Osteoblast (primary cell): ENCODE data around the gene IGSF9B. TPM values are rescaled to one million over a fixed set of nuclear protein-coding genes. Genes with fewer than 3 reads are reported as not detected.

Experiments used
- DNase-seq: peaks from one replicate; pipeline ENCODE4 v3.0.0; 2011; ENCODE audit warnings: low spot score, mixed read lengths; ENCODE audit not compliant: insufficient read length; ENCODE audit errors: missing footprints
- H2AFZ ChIP-seq: 2 replicates; pipeline ENCODE4 v1.6.0; 2011; ENCODE audit warnings: mild to moderate bottlenecking, low read length
- H3K27ac ChIP-seq: 2 replicates; pipeline ENCODE4 v1.5.1; 2011; ENCODE audit warnings: mild to moderate bottlenecking, low read depth, low read length, moderate library complexity
- H3K27me3 ChIP-seq: 2 replicates; pipeline ENCODE4 v1.6.0; 2012; ENCODE audit warnings: mild to moderate bottlenecking, control low read depth, inconsistent platforms, low read length, moderate library complexity; ENCODE audit not compliant: insufficient read depth
- H3K36me3 ChIP-seq: 2 replicates; pipeline ENCODE4 v1.5.1; 2011; ENCODE audit warnings: mild to moderate bottlenecking, low read length, control low read depth, moderate library complexity; ENCODE audit not compliant: insufficient read depth
- H3K4me1 ChIP-seq: 2 replicates; pipeline ENCODE4 v1.5.1; 2011; ENCODE audit warnings: mild to moderate bottlenecking, low read length, control low read depth, moderate library complexity; ENCODE audit not compliant: insufficient read depth
- H3K4me2 ChIP-seq: 2 replicates; pipeline ENCODE4 v1.6.0; 2011; ENCODE audit warnings: mild to moderate bottlenecking, low read length; ENCODE audit not compliant: insufficient read depth
- H3K4me3 ChIP-seq: fragments of 200-600 bp; sonication (generic); 3 replicates; pipeline ENCODE4 v1.5.1; 2012; ENCODE audit warnings: mild to moderate bottlenecking, low read length, inconsistent platforms; ENCODE audit not compliant: insufficient read depth
- H3K79me2 ChIP-seq: 2 replicates; pipeline ENCODE4 v1.6.0; 2012; ENCODE audit warnings: mild to moderate bottlenecking, low read length, control low read depth, inconsistent platforms; ENCODE audit not compliant: insufficient read depth
- H3K9me3 ChIP-seq: 2 replicates; pipeline ENCODE4 v1.5.1; 2011; ENCODE audit warnings: low read depth, low read length, control low read depth
- H4K20me1 ChIP-seq: 2 replicates; pipeline ENCODE4 v1.6.0; 2012; ENCODE audit warnings: mild to moderate bottlenecking, low read length, control low read depth; ENCODE audit not compliant: insufficient read depth
- total RNA-seq: library from RNA; depleted of rRNA; stranded (reverse); fragments of >200 nt; gene quantifications from 2 replicates; pipeline ENCODE4 v1.2.3, GENCODE V29; 2012
- TF ChIP-seq, protein P1 (sequence below): IDR thresholded peaks from 2 replicates; pipeline ENCODE4 v1.5.1; 2011; ENCODE audit warnings: mild to moderate bottlenecking, low read depth, low read length, moderate library complexity; ENCODE audit errors: extremely low read depth

IGSF9B gene
- total RNA-seq, 1 donor, result 0.36 TPM

DNA sequence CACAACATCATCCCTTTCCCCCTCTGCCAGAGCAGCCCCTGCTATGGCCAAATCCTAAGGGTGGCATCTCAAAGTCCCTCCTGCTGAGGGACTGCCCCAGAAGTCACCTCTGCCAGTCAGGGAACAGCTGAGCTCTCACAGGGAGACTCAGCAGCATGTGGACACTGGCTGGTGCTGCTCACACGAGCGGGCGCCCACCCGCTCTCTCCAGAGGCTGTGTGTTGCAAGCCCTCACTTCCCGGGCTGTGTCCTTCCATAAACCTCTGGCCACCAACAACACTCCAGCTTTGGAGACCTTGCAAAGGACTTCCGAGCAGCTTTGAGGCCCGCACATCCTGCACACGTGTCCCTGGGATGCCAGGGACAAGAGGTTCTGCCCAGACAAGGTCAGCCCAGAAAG is 2.8 kb downstream of the IGSF9B start:
- no peak overlapping the region for H3K4me2 ChIP-seq
- H2AFZ ChIP-seq, result no peak overlapping the region
- no peaks in the 10 kb centered on the region for H3K36me3 ChIP-seq
- H3K27ac ChIP-seq, result no peak overlapping the region
- H4K20me1 ChIP-seq, result no peaks in the 10 kb centered on the region
- H3K27me3 ChIP-seq, result peaks cover 64% of the 10 kb centered on the region
- no peaks in the 10 kb centered on the region for H3K4me1 ChIP-seq
- DNase-seq, result no peak
- TF ChIP-seq, protein P1, sequence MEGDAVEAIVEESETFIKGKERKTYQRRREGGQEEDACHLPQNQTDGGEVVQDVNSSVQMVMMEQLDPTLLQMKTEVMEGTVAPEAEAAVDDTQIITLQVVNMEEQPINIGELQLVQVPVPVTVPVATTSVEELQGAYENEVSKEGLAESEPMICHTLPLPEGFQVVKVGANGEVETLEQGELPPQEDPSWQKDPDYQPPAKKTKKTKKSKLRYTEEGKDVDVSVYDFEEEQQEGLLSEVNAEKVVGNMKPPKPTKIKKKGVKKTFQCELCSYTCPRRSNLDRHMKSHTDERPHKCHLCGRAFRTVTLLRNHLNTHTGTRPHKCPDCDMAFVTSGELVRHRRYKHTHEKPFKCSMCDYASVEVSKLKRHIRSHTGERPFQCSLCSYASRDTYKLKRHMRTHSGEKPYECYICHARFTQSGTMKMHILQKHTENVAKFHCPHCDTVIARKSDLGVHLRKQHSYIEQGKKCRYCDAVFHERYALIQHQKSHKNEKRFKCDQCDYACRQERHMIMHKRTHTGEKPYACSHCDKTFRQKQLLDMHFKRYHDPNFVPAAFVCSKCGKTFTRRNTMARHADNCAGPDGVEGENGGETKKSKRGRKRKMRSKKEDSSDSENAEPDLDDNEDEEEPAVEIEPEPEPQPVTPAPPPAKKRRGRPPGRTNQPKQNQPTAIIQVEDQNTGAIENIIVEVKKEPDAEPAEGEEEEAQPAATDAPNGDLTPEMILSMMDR, result no peak
- no peaks in the 10 kb centered on the region for H3K79me2 ChIP-seq
- H3K4me3 ChIP-seq, result no peak overlapping the region
- no peaks in the 10 kb centered on the region for H3K9me3 ChIP-seq

DNA sequence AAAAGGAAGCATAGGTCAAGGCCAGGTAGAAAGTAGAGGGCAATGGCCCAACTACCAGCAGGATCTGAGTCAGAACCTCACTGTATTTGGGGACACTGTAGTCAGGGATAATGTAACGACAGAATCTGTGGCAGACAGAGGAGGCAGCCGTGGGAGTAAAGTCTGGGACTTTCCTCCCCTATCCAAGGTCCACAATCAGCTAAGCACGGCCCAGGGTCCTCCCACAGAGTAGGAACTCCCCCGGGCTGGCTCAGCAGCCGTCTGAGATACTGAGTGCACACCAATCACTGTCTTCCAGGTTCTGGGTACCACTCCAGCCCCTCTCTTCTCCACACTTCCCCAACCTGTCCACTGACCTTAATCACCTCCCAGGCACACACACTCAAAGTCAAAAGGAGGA is 3.2 kb downstream of the IGSF9B start:
- H2AFZ ChIP-seq, result no peak overlapping the region
- no peaks in the 10 kb centered on the region for H3K9me3 ChIP-seq
- H3K4me2 ChIP-seq, result no peak overlapping the region
- no peaks in the 10 kb centered on the region for H3K36me3 ChIP-seq
- H3K4me3 ChIP-seq, result no peak overlapping the region
- no peaks in the 10 kb centered on the region for H3K79me2 ChIP-seq
- TF ChIP-seq, protein P1, result no peak
- H3K27ac ChIP-seq, result no peak overlapping the region
- no peak for DNase-seq
- H3K4me1 ChIP-seq, result no peaks in the 10 kb centered on the region
- H4K20me1 ChIP-seq, result no peaks in the 10 kb centered on the region
- peaks cover 60% of the 10 kb centered on the region for H3K27me3 ChIP-seq

DNA sequence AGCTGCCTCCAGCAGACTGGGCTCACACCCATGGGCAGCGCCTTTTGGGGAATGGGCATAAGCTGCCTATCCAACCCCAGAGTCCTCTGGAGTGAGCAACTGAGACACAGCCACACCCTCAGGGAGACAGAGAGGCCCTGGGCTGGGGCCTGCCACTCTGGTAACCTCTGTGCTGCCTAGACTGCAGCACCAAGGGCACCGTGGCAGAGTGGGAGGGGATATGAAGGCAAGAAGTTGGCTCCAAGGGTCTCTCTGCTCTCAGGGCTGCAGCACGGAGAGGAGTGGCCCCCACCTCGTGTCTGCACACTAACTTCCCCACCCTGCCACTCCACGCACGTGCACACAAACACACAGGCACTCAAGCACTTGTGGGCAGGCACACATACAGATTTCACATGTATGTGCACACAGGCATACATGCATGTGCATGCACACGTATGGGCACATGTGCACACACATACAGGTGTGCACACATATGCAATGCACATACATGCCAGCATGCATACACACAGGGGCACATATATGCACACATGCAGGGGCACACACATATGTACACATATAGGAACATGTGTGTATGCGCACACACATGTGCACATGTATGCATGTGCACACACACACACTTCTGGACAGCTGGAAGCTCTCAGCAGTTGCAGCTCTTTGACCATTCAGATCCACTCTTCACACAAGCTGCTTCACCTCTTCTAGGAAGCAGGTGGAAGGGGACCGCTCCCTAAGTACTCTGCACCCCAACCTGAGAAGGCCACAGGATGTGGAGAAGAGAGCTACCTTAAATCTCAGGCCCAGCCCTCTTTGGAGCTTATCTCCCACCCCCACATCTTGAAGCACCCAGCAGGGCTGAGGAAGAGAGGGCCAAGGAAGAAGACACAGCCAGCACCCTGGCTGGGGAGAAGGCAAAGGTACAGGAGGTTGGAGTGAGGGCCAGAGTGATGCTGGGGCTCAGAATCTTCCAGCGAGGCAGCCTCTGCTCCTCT is 4.3 kb downstream of the IGSF9B start:
- Histone ChIP-seq H3K27me3 (peaks cover 49% of the 10 kb centered on the region), H4K20me1 (no peaks in the 10 kb centered on the region), H2AFZ (no peak overlapping the region), H3K9me3 (no peaks in the 10 kb centered on the region), H3K4me1 (no peaks in the 10 kb centered on the region), H3K4me2 (no peak overlapping the region), H3K4me3 (no peak overlapping the region), H3K36me3 (no peaks in the 10 kb centered on the region), H3K27ac (no peak overlapping the region), H3K79me2 (no peaks in the 10 kb centered on the region)
- TF ChIP-seq, protein P1, result no peak
- DNase-seq, result no peak

DNA sequence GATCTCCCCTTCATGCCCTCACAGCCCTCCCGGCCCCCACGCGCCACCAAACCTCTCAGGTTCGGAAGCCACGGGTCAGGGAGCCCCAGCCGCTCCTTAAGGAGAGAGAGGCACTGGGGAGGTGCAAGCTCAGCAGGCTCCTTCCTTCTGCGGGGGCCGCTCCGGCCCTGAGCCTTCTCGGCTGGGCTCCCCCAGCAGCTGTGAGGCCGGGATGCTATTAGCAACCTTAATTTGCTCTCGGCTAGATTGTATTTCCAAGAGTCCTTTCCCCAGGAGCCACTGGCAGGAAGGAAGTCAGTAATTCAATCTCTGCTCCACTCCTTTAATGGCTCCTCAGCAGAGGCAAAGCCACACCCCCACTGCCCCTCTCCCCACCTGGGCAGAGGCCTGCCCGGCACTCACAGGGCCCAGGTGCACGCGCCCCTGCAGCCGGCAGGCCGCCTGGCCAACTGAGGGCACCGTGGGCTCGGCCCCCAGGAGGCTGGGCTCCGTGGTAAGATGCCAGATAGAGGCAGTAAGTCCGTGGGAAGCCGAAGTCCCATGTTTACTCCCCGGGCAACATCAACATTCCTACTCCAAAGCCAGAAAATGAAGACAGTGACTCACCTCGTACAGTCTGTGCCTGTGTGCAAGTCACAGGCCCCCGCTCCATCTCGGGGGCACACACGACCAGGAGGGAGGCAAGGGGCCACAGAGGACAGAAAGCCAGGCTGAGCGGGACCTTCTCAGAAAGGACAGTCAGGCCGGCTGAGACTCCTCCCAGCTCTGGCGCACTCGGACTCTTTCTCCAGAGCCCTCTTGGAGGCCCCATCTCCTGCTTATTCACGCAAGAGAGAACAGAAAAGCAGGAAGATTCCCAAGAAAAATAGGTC is 5.2 kb downstream of the IGSF9B start:
- H3K27me3 ChIP-seq, result peaks cover 42% of the 10 kb centered on the region
- peak; percentile 95 for DNase-seq
- H4K20me1 ChIP-seq, result no peaks in the 10 kb centered on the region
- TF ChIP-seq, protein P1, result no peak
- no peak overlapping the region for H3K27ac ChIP-seq
- H3K9me3 ChIP-seq, result no peaks in the 10 kb centered on the region
- H3K4me3 ChIP-seq, result no peak overlapping the region
- H3K4me2 ChIP-seq, result no peak overlapping the region
- H2AFZ ChIP-seq, result no peak overlapping the region
- no peaks in the 10 kb centered on the region for H3K79me2 ChIP-seq
- H3K36me3 ChIP-seq, result no peaks in the 10 kb centered on the region
- H3K4me1 ChIP-seq, result no peaks in the 10 kb centered on the region
